NCI-H526 treated with DMSO at 0.1 percent for 48 hours (cell line): ENCODE measurements around the gene LDAH.
A peak's percentile ranks its signal among the peaks of the same experiment; 100 is the strongest.
"Not testable (repeated sequence)": the region's sequence is repeated elsewhere in the genome, so short reads cannot be mapped to it uniquely, and the experiment has no call there.

Source experiments
- DNase-seq: peaks from one replicate; lab custom pipeline; 2025; lab: John Stamatoyannopoulos, UW

Gene LDAH

DNA sequence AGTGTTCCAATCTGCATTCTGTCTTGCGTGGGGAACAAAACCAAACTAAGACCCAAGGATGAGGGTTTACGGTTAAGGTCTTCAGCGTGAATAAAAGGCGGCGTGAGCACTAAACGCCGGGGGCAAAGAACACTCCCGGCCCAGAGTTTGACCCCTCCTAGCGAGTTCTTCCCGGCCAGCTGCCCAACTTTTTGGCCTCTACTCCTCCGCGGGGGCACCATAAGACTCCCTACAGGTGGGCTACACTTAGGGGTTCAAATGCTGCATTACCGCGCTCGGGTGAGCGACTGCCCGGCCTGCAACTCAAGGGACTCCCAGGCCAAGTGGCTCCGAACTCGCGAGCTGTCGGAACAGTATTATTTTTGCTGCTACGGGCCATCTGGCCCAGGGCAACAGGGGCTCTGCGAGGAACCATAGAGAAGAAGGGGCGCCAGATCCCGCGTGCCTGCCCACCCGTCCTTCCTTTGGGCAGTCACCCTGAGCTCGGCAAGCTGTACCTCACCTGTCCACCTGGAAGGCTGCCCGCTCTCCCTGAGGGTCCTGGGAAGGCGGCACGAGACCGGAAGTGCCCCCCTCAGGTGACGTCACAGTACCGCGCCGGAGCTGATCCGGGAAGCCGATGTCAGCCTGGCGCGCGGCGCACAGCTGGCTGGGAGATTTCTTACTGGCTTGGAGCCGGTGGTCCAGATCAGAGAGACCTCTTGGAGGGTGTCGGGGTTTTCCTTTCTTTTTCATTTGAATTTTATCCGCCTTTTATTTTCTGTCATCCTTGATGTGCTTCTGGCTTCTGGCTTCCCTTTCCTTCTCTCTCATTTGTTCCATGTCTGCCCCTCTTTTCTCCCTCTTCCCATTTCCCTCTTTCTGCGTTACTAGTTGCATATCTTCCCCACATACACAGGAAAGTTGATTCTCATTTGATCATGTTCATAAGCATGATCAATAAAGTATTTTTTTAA, at the start of gene LDAH:
LDAH (minus strand) TSS at position 567 of the 956 bp plus-strand sequence. CDS start 21,638 bp downstream, outside the sequence.
- DNase-seq = peak; percentile 69

DNA sequence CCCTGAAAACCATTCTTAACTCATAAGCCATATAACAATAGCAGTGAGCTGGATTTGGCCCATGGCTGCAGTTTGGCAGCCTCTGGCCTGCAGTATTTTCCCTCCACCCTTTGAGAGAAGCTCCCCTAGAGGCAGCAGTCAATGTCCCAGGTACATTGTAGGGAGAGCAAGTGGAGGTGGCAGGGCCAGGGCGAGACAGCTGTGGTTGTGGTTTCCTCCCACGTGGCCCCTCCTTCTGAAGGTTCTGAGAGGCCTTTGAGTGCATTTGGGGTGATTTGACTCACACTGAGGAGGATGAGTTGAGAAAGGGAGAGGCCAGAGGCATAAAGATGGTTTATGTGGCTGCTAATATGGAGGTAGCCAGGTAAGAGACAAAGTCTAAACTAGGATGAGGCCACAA, 45.5 kb upstream of the LDAH start:
- no peak for DNase-seq

DNA sequence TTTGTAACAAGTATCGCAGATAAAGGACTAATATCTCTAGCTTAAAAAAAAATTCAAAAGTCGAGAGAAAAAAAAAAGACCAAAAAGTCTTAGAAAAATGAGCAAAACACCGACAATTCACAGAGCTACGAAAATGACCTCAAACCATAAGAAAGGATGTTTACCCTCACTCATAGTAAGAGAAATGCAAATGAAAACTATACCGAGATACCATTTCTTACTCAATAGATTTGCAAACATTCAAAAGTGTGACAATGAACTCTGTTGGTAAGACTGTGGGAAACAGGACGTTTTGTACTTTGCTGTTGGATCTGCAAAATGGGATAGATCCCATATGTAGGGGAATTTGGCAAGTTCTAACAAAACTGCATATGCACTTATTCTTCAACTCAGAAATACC, 39.9 kb upstream of the LDAH start:
- no peak for DNase-seq

DNA sequence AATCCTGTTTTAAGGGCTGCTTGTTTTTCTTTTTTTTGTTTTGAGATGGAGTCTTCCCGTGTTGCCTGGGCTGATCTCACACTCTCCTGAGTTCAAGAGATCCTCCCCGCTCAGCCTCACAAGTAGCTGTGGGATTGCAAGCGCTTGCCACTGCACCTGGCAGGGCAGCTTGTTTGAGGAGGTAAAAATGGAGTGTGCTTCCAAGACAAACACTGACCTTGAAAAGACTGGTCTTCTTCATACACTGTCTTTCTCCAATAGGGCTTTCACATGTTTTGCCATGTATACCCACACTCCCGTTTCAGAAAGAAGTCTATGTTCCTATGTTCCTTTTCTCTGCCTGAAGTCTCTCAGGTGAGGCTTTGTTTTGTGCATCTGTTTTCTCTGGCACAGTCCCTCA, 32.6 kb upstream of the LDAH start:
- no peak for DNase-seq

DNA sequence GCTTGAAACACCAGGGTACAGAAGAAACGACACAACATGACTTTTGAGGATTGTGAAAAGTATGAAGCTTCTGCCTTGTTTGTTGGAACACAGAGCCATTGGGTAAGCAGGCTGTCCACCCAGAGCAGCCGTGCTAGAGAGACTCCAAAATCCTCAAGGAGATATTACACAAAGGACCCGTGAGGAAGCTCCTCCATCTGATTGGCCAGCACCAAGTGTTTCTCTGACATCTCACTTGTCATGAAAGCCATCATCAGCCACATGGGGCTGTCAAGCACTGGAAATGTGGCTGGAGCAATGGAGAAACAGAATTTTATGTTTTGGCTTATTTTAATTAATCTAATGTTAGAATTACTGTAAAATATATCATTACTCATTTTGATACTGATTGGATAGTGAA, 29.8 kb upstream of the LDAH start:
- no peak for DNase-seq

DNA sequence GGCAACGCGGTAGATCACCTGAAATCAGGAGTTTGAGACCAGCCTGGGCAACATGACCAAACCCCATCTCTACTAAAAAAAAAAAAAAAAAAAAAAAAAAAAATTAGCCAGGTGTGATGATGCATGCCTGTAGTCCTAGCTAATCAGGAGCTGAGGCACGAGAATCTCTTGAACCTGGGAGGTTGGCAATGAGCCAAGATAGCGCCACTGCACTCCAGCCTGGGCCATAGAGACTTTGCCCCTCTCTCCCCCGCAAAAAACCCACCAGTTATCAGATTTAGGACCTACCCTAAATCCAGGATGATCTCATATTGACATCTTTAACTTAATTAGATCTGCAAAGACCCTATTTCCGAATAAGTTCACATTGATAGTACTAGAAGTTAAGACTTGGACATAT, 29.2 kb upstream of the LDAH start:
- DNase-seq = no peak

DNA sequence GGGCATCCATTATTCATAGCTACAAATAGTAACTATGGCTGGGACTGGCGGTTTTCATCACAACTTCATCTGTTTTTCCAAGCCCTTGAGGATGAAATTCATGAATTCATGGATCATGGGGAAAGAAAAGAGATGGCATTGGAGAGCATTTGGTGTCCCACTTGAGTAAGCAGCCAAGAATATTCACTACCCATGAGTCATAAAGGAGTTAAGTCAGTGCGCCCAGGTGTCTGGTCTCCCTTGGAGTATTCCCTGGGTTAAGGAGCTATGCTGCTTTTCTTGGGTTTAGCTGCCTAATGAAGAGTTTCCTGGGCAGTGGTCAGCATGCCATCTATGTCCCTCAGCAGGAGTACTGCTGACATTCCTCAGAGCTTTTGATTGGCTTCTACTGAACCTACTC, 21.3 kb upstream of the LDAH start:
- DNase-seq = no peak

DNA sequence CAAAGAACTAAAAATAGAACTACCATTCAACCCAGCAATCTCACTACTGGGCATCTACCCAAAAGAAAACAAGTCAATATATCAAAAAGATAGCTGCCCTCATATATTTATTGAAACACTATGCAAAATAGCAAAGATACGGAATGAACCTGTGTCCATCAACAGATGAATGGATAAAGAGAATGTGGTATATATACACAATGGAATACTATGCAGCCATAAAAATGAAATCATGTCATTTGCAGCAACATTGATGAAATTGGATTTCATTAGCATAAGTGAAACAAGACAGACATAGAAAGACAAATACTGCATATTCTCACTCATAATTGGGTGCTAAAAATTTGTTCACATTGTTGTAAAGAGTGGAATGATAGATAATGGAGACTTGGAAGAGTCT, 16.2 kb upstream of the LDAH start:
- DNase-seq = no peak

DNA sequence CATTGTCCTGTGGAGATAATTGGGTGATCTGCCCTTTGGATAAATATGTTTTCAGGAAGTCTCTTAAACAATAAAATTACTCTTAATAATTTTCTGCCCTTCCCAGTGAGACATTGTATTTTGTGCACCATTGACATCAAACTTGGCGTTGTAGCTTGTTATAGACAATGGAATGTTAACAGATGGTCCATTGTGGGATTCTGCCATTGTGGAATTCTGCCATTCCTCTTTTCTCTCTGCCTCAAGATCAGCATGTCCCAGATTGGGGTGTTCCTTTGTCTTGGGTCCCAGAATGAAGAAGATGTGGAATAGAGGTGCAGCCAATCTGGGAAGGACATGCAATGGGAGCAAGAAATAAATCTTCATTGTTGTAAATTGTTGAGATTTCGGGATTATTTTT, 15.1 kb upstream of the LDAH start:
- no peak for DNase-seq

DNA sequence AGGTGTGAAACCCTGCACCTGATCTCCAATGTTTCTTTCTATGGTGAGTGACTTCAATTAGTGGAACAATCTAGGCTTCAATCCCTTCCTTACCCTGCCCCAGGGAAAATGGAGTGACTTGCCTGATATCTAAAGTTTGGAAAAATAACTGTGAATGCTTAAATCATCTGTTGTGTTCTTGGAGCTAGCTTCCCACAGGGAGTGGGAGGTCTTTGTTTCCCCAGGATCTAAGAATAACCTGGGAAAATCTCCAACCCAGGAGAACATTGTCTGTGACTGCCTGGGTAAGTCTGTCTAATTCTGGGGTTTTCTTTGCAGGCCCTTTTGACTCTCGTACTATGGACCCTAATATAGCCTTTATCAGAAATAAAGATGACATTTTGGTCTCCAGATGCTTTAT, 13.6 kb upstream of the LDAH start:
- DNase-seq = no peak

DNA sequence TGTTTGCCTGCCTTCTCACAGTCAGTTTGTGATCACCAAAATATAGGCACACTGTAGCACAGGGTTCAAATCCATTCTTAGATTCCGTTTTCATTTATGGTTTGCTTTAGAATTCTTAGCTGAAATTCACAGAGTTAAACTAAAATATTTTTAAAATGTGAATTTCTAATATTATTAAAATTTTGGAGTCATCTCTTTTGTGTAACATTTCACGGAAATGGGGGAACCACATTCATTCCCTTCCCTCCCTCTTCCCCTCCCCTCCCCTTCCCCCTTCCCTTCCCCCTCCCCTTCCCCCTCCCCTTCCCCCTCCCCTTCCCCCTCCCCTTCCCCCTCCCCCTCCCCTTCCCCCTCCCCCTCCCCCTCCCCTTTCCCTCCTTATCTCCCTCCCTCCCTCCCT, 11.4 kb upstream of the LDAH start:
- no peak for DNase-seq

DNA sequence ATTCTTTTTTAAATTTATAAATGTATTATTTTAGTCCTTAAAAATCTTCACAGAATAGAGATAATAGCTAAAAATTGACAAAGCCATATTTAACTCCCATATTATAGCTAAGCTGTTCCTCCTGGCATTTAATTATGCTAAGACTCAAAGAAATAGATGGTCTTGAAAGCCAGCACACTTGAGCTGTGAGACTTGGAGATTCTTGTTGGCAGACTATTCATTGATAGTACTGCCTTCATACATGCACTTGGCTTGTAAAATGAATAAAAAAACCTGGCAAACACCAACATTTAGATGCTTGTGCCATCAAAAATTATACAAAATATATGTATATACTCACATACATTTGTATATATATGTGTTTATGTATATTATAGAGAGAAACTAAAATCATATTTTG, 9.7 kb upstream of the LDAH start:
- DNase-seq = no peak

DNA sequence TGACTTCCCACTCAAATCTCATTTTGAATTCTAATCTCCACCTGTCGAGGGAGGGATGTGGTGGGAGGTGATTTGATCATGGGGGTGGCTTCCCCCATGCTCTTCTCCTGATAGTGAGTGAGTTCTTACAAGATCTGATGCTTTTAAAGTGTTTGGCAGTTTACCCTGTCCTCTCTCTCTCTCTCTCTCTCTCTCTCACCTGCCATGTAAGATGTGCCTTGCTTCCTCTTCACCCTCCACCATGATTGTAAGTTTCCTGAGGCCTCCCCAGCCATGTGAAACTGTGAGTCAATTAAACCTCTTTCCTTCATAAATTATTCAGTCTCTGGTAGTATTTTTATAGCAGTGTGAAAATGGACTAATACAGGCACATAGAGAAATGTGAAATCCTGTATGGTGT, 7.0 kb upstream of the LDAH start:
- no peak for DNase-seq

DNA sequence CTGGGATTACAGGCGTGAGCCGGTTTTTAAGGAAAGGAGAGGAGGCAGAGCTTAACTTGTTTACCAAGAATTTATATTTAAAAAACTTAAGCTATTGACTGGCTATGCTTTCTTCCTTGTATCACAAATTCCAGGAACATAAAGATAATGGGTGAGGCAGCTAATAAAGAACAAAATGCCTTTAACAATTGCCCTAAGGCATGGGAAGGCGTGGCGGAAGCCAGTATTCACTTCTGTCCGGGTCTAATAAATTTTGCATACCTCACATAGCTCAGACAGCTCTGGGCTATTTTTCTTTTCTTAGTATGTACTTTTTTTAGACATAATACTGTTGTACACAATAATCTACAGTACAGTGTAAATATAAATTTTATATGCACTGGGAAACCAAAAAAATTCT, 1.0 kb upstream of the LDAH start:
- DNase-seq = no peak

DNA sequence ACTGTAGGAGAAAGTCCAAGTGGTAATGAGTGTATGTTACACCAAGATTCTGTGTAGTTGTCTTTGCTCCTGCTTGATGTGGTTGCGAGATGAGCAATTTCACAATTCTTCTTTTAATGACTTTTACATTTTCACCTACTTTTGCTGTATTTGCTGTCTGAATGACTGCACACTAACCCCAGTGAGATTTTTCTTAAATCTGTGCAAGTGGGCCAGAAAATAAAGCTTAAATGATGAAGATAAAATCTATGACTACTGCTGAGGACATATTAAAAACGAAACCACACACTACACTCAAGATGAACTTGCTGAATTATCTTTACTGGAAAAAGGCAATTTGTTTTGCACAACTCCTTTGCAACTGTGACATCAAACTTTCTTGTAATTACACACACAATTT, 4.1 kb downstream of the LDAH start:
- no peak for DNase-seq

DNA sequence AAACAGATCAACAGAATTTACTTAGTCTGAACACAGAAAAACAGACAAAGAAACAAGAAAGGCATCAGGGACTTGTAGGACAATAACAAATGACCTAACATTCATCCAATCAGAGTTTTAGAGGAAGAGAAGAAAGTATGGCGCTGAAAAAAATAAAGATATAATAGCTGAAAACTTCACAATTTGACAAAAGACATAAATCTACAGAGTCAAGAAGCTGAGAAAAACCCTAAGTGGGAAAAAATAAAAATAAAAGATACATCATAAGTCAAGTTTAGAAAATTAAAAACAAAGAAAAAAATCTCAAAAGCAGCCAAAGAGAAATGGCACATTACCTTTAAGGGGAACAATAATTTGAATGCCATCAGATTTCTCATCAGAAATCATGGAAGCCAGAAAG, 7.7 kb downstream of the LDAH start:
- no peak for DNase-seq

DNA sequence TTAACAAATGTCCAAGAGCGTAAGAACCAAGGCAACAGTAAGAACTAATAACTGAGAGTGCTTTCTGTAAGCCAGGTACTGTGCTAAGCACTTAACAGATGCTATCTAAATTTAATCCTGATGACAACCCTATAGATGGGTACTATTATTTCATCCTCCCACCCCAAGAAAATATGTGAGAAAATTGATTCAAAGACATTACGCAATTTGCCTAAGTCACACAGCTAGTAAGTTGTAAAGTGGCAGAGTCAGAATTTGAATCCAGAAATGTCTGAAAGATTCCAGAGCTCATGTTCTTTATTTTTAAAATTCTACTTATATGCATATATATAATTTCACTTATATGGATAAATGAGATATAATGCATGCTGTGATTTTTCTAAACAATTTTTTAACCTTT, 10.1 kb downstream of the LDAH start:
- DNase-seq = no peak

DNA sequence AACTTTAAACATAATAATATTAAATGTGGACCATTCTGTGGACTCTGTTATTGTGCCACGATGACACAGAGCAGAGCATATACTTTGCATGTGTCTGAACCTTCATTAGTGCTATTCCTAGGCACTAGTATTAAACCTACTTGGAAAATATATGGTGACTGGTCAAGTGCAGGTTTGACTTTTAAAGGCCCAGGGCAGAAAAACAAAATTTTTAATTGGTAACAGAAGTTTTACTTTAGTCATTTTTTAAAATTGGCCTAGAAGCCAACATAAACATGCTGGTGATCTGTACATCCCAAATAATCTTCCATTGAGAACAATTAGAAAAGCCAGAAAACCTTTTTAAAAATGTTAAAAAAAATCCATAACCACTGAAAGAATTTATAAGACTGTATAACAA, 16.6 kb downstream of the LDAH start:
- no peak for DNase-seq

DNA sequence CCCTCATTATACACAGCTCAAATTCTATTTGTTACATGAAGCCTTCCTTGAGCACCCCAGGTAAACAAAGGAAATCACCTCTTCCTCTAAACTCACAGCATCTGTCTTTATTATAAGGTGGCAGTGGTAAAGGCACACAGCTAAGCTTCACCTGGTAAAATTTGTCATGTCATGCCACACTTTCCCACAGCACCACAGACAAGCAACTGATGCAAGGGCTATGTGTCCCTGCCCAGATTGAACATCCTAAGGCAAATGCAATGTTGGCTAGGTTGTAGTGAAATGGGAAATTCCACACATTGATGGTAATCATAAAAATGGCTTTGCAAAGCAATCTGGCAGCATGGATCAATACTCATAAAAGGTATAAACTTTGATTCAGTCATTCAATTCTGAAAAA, 18.9 kb downstream of the LDAH start:
- DNase-seq = no peak

DNA sequence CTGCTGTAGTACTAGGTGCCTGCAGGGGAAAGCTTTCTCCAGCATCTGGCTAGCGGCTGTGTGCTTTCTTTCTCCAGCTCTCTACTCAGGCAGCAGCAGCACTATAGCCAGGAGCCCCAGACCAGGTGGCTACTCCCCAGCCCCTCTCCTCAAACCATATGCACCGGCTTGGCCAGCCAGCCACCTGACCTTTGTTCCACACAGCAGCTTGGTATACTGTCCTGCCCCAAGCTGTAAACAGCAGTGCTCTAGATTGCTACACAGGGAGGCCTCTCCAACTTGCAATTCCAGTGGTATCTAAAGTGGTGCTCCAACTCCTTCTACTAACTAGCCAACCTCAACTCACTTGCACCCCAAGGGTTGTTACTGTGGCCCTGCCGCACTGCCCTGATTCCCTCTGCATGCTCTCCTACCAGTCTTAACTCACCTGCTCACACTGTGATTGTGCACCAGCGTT, 19.6 kb downstream of the LDAH start:
- no peak for DNase-seq

DNA sequence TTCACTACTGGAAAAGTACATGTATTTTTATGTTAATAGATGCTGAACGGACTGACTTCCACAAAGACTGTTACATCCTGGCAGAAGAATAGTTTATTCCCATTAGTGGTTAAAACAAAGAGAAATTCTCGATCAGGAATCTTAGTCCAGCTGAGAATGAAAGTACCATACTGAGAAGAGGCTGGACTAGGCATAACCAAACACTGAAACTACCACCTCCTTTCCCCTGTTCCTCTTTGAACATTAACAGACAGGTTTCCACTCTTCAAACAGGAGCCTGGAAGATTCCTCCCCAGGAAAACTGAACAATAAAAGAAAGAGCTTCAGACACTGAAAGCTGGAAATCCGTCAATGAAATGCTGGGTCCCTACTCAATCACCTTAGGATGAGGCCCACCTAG, 25.8 kb downstream of the LDAH start:
- no peak for DNase-seq

DNA sequence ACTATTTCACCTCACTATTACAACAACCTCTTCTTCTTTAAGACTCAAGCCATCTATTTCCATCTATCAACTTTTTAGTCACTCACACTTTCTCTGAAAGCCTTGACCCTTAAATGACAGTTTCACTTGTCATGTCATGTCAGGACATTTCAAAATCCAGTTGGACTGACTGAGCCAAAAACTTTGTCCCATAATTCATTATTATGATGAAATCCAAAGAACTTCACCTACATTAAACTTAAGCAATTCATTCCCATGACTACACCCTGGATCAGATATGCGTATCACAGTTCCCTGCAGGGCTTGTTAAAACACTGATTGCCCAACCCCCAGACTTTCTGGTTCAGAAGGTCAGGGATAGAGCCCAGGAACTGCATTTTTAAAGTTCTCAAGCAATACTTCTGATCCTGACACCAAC, 26.5 kb downstream of the LDAH start:
- no peak for DNase-seq

DNA sequence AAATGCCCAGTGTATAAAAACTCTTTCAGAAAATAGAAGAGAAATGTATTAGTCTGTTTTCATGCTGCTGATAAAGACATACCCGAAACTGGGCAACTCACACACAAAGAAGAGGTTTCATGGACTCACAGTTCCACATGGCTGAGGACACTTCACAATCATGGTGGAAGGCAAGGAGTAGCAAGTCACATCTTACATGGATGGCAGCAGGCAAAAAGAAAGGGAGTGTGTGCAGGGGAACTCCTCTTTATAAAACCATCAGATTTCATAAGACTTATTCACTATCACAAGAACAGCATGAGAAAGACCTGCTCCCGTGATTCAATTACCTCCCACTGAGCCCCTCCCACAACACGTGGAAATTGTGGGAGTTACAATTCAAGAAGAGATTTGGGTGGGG, 29.0 kb downstream of the LDAH start:
- not testable (repeated sequence) for DNase-seq

DNA sequence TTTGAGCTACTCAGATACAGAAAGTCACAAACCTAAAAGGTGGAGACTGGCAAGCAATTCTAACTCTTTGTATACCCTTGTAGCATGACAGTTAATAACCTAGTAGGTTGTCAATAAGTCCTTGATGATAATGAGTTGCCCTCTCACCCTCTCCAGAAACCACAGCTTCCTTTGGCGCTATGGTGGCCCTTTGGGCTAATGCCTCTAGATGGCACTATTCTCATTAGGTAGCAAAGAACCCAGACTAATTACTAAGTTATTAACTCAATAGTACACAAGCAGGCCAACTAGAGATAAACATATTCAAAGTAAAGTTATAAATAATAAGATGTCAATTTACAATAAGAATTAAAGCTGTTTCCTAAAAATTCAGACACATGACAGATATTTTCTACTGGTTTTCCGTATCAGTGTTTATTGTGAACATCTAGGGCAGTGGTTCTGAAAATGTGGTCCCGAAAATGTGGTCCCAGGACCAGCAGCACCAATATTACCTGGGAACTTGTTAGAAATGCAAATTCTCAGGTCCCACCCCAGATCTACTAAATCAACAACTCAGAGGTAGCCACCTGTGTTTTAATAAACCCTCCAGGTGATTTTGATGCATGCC, 41.1 kb downstream of the LDAH start:
- DNase-seq = peak; percentile 1
